NCI-H187 treated with DMSO at 0.1 percent for 48 hours (cell line): ENCODE data around the gene SYT1.
A peak's percentile ranks its signal among the peaks of the same experiment; 100 is the strongest.

Source experiments
- DNase-seq: peaks from one replicate; lab custom pipeline; 2025; lab: John Stamatoyannopoulos, UW

The SYT1 gene

DNA sequence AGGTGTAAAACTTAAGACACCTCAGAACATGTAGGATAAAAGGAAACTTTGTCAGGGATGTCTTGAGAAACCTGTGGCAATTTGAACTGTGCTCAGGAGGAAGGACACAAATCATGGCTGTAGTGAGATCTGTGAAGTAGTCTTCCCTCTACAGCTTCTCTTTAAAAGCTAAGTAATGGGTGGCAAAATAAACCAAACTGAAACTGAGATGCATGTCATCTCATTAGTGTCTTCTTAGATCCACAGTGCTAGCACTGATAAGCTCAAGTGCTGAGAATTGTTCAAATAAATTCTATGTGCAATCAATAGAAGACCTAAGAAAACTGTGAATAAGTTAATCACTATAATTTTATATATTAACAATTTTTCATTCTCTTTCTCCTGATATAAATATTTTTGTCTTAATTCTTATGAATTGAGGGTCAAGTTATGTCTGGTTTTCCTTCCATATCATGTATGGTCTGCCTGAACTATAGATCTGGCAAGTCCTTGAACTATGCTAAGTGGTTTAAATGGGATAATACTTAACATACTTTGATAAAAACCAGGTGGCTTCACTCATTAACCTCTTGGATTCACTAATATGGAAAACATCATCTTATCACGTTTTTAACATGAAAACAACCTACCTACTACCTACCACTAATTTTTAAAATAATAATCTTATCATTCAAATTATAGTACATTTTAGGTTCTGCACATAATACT lies 27.2 kb downstream of the SYT1 start:
- DNase-seq, result no peak

DNA sequence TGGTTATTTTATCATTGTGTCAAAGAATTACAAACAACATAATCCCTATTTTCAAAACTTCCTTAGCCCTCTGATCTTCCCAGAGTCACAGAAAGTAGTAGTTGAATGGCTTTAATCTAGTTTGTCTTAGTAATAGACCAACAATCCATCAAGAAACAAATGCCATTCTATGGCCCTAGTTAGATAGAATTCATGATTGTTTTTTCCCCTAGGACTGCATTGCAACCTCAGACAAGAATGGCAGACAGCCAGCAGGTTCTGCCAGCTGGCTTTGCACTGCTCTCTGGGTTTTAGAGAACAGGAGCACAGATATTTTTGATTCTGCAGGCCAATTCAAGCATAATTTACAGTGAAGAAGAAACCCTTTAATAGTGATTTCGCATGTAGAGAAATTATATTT lies 33.8 kb downstream of the SYT1 start:
- no peak for DNase-seq

DNA sequence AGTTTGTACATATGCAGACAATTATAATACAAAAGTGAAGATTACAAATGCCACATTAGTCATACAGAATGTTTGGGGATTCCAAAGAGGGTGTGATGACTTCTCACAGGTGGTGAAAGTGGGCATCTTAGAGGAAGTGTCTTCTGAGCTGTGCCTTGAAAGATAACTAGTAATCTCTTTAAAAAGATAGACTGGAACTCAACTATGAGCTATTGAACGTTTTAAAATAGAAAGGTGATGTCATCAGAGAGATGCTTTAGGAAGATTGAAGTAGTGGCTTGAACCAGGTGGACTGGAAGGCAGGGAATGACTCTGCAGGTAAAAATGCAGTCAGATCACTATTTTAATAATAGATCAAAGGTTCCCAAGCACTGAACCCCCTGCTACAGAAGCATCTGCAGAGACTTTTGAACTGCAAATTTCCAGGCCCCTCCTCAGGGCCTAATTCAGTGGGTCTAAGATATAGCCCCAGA lies 50.3 kb downstream of the SYT1 start:
- DNase-seq, result no peak

DNA sequence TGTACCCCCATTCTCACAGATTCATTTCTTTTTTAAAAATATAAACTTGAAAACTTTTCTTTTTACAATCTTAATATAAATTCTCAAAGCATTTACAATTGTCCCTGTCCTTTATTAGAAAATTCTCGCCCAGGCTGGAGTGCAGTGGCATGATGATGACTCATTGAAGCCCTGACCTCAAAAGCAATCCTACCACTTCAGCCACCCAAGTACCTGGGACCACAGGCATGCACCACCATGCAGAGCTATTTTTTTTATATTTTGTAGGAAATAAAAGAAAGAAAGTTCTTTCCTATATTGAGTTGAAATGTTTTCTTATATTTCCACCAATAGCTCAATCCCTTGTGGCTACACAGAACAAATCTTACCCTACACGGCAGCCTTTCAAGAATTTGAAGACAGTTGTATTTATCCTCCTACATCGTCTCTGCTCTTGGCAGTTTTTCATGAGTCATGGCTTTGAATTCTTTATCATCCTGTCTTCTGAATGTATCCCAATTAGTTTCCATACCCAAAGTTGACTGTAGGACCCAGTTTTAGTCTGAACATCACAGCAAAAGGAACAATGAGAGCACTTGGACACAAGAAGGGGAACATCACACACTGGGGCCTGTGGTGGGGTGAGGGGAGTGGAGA lies 52.4 kb downstream of the SYT1 start:
- DNase-seq, result no peak

DNA sequence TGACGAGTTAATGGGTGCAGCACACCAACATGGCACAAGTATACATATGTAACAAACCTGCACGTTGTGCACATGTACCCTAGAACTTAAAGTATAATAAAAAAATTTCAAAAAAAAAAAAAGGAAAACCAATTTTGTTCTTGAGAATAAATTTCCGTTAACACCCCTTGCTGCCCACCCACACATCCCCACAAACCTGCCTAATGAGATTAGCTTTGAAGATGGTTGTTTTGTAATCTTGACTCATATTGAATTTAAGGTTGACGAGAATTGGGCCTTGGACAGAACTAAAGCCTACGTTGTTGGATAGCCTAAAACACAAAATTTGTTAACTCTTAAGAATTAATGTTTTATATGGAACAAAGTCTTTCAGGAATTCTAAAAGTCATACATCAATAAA lies 52.9 kb downstream of the SYT1 start:
- no peak for DNase-seq

DNA sequence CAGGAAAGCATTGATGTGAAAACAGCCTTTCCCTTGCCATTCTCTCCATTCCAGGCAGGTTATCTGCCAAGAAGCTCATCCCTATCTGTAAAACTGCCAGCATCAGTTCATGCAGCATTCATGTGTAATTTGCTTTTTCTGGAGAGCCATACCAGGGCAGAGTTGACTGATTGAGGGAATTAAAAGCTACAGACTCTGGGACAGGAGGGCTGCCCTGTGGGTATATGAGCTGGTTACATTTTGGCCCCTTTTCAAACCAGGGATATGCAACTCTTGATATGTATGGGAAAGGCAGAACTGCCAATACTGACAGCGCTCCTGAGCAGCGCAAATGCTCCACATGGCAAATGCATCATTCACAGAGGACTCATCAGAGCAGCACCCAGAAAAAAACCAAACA lies 53.7 kb downstream of the SYT1 start:
- DNase-seq, result no peak

DNA sequence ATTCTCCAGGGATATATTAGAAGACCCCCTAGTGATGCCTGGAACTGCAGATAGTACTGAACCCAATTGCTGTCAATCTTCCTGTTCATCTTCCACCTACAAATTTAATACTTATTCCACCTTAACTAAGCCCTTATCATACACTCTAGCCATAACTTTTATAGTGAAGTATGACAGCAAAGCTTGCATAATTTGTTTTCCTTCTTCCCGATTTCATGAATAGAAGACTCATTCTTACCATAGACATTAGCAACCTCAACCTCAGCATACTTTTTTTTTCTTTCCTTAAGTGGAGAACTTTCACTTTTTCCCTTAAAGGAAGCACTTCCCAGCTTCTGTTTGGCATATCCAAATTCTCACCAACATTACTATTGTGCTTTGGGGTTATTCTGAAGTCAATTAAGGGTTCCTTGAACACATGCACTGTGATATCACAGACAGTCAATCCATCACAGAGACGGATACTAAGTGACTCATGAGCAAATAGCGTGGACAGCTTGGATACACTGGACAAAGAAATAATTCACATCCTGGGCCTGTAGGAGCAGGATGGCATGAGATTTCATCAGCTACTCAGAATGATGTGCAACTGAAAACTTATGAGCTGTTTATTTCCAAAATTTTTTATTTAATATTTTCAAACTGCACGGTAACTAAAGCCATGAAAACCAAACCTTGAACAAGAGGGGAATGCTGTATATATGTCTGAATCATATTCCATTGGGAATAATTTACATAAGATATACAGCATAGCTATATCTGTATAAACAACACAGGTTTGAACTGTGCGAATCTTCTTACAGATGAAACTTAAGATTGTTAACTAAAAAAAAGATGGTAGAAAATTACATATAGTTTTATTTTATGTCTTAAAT lies 63.9 kb downstream of the SYT1 start:
- DNase-seq, result no peak

DNA sequence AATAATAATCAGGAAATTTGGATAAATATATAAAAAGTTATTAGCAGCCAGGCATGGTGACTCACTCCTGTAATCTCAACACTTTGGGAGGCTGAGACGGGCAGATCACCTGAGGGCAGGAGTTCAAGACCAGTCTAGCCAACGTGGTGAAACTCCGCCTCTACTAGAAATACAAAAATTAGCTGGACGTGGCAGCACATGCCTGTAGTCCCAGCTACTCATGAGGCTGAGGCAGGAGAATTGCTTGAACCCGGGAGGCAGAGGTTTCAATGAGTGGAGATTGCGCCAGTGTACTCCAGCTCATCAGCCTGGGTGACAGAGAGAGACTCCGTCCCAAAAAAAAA lies 64.5 kb downstream of the SYT1 start:
- DNase-seq, result no peak

DNA sequence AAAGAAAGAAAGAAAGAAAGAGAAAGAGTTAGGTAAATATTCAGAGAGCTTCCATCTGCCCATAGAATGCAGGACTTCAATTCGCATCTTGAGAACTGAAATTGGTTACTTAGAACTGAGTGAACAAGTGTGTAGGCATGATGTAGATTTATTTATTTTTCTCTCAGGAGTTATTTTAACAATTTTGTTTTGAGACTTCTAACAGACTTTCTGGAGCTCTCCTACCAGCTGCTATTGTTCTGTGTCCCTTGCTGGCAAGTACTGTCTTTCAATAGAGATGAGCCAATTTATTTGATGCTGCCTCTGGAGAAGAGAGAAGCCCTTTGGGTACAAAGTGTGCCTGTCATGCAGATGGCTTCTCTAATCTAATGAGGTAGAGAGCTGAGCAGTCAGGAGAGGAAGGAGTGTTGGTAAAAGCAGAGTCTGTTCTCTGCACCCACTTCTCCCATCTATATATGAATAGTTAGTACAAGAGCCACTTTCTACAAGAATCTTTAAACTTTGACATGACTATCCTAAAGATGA lies 67.0 kb downstream of the SYT1 start:
- no peak for DNase-seq

DNA sequence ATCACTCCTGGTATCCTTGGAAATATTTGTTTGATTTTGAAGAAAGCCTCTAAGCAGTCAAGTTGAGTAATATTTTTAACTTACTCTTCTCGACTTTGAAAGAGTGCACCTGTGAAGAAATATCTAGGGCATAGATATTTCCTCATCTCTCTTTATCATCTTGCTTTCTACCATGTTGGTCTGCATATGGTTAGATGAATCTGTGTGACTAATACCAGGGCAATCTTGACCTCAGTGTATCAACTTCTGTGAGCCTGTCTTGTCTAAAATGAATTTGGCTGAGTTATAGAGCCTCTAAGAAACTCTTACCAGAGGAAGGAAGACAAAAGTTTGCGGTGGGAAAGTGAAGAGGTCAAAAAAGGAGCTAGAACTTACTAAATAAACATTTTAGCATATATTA lies 68.4 kb downstream of the SYT1 start:
- DNase-seq, result no peak

DNA sequence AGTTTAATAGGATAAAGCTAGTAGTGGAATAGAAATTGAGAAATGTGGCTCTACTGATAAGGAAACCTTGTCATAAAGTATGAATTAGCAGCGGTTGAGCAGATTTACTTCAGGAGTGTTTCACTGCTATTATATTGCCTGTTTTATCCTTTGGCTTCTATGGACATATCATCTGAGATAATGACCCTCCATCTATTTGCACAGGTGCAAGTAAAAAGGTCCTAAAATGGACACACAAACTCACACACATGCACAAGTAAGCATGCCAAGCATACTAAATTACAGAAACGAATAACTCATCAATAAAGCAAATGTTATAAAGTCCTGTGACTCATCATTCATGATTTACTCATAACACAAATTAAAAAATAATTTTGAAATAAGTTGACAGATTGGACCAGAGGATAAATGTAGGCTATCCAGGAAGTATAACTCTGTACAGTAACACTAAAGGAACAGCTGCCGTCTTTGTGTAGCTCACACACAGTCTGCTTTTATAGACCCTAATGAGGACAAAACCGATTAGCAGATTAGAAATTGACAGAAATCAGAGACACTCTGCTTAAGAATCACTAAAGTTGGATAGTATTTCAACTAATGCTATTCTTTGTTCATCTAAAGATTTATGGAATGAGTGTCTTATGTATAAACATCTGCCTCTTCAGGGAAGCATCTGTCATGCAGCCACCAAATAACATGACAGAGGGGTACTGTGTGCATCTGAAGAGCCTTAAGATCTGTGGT lies 73.9 kb downstream of the SYT1 start:
- peak; percentile 78 for DNase-seq

DNA sequence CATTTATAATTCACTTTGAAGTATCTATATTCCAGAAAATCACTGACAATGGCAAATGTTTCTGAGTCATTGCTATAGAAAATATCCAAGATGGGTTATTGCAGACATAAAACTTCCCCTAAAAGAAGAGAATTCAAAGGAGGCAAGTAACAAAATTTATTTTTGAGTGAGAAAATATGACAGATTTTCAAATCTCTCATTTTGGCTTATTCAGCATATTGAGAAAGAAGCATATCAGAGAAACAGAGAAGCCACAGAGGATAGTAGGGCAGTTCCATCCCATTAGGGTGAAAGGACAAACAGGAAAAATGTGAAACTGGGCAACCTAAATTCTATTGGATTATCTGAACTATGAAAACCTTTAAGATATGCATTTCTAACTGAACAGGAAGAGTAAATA lies 85.0 kb downstream of the SYT1 start:
- DNase-seq, result no peak

DNA sequence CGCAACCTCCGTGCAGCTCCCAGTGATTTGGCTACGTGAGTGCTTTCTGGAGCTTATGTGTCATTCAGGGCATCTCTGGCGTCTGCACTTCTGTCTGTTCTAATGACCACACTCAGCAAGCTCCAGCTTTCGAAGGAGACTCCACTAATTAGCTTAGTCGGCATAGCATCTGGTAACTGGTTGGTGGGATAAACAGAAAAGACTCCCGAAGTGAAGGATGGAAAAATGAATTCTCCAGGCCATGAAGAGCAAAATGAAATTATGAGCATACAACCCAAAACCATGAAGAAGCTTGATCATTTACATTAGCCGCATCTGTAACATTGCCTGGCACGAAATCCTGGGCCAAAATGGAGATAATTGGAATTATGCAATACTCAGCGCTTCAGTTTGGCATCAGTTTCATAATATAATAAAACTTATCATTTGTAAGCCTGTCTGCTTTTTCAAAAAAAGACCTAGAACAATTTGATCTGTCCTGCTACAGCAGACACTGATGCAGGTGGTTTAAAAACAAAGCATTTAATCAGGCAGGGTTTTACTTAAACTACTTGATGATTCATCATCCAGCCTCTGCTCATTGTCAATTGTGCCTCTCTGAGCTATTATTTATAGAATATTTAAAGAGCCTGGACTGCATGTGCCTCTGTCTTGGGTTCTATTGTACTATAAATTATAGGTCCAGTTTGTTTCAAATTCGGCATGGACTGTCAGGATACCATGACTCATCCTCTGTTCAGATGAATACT lies 87.4 kb downstream of the SYT1 start:
- peak; percentile 84 for DNase-seq

DNA sequence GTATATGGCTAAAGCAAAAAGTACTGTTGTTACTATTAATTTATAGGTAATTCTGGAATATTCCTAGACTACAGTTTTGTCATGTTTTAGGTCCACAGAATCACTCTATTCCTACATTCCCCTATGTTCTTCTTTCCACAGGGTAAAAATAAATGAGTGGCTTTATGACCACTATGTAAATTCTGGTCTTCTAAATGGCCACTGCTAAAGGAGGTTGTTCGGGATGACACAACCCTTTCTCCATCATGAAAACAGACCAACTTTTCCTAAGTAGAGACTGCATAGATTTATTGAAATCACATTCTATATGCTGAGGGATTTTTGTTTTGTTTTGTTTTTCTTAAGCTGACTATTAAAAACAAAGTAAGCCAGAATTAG lies 88.0 kb downstream of the SYT1 start:
- DNase-seq, result no peak

DNA sequence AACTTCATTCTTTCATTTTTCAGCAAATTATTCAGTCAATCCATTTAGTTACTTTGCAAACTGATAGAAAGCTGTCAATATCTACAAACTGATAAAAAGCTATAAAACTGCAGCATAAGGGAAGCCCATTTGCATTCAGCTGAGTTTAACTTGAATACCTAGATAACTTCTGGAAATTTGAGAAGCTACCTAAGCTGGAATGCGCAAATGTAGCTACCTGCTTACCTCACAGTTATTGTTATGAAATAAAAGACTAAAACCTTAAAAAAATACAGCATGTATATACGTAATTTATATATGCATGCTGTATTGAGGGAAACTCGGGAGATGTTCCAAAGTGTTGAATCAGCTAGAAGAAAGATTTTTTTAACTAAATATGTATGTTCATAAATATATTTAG lies 94.4 kb downstream of the SYT1 start:
- no peak for DNase-seq

DNA sequence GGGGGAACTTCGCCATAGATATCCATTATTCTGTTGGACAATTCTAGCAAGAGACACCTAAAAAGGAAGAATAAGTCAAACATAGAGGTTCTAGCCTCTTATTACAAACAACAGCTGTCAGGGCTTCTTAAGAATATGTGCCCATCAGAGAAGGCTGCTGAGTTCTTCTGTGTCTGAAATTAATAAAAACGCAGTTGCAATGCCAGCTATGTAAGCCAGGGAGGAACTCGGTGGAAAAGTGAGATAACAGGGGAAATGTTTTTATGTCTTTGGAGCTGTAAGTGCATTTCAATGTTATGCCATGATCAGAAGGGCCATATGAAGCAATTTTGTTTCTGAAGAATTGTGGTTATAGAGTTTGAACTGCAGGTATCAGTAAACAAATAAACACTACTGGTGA lies 95.0 kb downstream of the SYT1 start:
- DNase-seq, result no peak

DNA sequence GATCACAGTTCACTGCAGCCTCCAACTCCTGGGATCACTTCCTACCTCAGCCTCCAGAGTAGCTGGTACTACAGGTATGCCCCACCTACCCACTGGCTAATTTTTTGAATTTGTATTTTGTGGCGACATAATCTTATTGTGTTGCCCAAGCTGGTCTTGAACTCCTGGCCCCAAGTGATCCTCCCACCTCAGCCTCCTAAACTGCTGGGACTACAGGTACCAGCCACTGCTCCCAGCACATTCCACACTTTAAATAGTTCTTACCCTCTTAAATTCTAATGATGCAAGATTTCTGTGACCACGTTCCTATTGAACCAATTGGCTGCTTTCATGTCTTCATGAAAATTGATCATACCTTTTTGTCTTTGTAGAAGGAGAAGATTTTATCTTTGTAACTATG lies 96.6 kb downstream of the SYT1 start:
- no peak for DNase-seq

DNA sequence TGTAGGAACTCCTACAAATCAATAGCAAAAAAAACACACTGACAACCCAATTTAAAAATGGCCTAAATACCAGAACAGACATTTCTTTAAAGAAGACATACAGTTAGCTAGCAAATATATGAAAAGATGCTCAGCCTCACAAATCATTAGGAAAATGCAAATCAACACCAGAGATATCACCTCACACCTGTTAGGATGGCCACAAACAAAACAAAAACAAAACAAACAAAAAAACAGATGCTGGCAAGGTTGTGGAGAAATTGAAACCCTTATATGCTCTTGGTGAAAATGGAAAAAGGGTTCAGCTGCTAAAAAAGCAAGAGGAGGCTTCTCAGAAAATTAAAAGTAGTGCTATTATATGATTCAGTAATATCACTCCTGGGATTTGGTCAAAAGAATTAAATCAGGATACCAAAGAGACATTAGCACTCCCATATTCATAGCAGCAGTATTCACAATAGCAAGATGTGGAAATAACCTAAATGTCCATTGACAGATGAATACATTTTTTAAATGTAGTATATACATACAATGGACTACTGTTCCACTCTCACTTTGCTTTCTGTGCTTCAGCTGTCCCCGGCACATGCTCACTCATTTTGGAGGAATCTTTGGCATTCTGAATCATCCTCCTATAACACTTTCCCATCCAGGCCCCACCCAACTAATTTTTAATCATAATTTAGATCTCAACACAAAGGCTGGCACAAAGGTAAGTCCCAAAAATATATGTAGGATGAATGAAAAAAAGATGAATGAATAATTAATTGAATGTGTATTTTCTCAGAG lies 99.1 kb downstream of the SYT1 start:
- DNase-seq, result no peak

DNA sequence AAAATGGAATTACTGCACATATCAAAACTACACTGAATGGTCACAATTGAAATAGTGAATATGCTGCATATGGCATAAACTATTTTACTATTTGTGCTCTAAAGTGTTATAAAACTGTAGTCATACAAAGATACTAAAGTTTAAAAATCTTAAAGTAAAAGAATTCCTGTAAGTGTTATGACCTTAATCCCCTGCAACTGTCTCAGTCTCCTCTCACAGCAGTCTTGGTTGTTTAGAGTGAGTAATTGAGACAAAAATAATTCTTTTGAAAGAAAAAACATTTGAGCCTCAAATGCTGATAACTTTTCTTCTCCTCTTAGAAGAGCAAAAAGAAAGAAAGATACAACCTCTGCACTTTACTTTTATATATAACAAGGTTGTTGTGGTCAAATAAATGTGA lies 99.9 kb downstream of the SYT1 start:
- DNase-seq, result no peak

DNA sequence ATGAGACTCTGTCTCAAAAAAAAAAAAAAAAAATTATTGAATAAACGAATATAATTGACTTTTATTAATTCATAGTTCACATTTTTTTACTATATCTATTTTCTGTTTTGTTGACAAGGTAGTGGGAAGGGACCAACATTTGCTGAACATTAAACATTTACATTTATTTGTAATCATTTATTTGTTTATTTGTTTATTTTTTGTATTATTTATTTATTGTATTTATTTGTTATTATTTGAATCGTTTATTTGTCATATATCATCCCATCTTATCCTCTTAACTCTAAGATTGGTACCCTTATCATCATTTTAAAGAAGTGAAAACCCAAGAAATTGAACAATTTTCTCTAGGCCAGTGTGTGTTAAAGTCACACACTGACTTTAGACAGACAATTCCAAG lies 101.5 kb downstream of the SYT1 start:
- DNase-seq, result no peak

DNA sequence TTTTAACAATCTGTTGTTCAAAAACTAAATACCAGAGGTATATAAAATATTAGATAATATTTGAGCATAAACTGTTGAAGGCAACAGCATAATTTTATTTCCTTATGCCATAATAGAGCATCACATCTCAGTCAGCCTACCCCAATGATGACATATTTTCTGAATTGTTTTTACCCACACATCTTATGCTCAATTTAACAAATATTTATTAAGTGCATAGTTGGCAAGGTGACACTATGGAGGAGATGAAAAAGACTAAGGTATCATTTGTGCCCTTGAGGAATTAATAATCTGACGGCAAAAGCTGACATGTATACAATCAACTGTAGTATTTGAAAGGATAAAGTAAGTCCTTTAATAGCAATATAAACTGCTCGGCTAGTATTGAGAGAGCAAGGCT lies 102.4 kb downstream of the SYT1 start:
- DNase-seq, result no peak
